ENCODE measurements around the gene SLC13A4. TPM values are rescaled to one million over a fixed set of nuclear protein-coding genes. Genes with fewer than 3 reads are reported as not detected.

Gene SLC13A4
- total and polyA plus RNA-seq, 2 of the 13 experiments (the other 11 are each of a cell fraction or from before 2014, with no cell fraction given): 0.04 TPM; not detected in 1

DNA sequence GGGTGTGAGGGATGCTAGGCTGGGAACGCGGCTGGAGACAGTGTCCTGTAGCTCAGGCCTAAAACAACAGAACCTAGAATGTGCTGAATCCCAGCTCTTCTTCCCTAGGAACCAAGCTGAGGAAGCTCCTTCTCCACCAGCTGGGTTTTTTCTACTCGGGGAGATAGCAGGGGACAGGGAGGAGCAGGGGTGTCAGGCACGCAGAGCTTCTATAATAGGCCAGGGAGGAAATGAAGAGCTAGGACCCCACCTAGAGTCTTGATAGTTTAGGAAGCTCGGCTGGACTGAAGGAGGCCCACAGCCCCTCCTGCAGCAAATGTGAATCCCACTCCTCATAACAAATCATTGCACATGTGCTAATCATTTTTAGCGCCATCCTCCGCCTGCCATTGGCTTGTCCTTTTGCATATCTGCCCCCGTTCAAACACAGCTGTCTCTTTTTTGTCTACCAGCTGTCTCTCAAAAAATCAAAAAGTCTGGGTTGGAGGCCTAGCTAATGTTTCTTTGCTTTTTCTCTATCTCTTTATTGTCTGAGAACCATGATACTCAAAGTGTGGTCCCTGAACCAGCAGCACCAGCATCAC, 44.7 kb upstream of the SLC13A4 start:
- no peak overlapping the region for H2AFZ ChIP-seq (ENCODE audit: low read length)
- no peak overlapping the region for H3K4me3 ChIP-seq (replicated peaks in 1 of 3; ENCODE audit: insufficient read depth in 1 of 3, low read depth in 2 of 3, low read length in 3 of 3)
- 0 out of 2 replicates have a peak, but pooled peaks cover 4% of the 10 kb centered on the region for H3K4me1 ChIP-seq (ENCODE audit: insufficient read depth, low read length)
- no peak overlapping the region for H3K9ac ChIP-seq (ENCODE audit: insufficient read depth, low read depth, low read length)
- TF ChIP-seq MAFG (CRISPR knock-in tag; IDR thresholded peaks at IDR 0.05): no peak
- TF ChIP-seq HNRNPH1 (optimal IDR thresholded peaks at IDR 0.05; ENCODE audit: low read depth, low read length): no peak
- TF ChIP-seq, protein P1, sequence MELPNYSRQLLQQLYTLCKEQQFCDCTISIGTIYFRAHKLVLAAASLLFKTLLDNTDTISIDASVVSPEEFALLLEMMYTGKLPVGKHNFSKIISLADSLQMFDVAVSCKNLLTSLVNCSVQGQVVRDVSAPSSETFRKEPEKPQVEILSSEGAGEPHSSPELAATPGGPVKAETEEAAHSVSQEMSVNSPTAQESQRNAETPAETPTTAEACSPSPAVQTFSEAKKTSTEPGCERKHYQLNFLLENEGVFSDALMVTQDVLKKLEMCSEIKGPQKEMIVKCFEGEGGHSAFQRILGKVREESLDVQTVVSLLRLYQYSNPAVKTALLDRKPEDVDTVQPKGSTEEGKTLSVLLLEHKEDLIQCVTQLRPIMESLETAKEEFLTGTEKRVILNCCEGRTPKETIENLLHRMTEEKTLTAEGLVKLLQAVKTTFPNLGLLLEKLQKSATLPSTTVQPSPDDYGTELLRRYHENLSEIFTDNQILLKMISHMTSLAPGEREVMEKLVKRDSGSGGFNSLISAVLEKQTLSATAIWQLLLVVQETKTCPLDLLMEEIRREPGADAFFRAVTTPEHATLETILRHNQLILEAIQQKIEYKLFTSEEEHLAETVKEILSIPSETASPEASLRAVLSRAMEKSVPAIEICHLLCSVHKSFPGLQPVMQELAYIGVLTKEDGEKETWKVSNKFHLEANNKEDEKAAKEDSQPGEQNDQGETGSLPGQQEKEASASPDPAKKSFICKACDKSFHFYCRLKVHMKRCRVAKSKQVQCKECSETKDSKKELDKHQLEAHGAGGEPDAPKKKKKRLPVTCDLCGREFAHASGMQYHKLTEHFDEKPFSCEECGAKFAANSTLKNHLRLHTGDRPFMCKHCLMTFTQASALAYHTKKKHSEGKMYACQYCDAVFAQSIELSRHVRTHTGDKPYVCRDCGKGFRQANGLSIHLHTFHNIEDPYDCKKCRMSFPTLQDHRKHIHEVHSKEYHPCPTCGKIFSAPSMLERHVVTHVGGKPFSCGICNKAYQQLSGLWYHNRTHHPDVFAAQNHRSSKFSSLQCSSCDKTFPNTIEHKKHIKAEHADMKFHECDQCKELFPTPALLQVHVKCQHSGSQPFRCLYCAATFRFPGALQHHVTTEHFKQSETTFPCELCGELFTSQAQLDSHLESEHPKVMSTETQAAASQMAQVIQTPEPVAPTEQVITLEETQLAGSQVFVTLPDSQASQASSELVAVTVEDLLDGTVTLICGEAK (IDR thresholded peaks at IDR 0.05): no peak
- TF ChIP-seq, protein P1 (CRISPR knock-in tag; IDR thresholded peaks at IDR 0.05): no peak
- TF ChIP-seq, protein P2, sequence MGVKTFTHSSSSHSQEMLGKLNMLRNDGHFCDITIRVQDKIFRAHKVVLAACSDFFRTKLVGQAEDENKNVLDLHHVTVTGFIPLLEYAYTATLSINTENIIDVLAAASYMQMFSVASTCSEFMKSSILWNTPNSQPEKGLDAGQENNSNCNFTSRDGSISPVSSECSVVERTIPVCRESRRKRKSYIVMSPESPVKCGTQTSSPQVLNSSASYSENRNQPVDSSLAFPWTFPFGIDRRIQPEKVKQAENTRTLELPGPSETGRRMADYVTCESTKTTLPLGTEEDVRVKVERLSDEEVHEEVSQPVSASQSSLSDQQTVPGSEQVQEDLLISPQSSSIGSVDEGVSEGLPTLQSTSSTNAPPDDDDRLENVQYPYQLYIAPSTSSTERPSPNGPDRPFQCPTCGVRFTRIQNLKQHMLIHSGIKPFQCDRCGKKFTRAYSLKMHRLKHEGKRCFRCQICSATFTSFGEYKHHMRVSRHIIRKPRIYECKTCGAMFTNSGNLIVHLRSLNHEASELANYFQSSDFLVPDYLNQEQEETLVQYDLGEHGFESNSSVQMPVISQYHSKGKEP (CRISPR knock-in tag; IDR thresholded peaks at IDR 0.05): no peak
- TF ChIP-seq, protein P3, sequence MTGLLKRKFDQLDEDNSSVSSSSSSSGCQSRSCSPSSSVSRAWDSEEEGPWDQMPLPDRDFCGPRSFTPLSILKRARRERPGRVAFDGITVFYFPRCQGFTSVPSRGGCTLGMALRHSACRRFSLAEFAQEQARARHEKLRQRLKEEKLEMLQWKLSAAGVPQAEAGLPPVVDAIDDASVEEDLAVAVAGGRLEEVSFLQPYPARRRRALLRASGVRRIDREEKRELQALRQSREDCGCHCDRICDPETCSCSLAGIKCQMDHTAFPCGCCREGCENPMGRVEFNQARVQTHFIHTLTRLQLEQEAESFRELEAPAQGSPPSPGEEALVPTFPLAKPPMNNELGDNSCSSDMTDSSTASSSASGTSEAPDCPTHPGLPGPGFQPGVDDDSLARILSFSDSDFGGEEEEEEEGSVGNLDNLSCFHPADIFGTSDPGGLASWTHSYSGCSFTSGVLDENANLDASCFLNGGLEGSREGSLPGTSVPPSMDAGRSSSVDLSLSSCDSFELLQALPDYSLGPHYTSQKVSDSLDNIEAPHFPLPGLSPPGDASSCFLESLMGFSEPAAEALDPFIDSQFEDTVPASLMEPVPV (CRISPR knock-in tag; IDR thresholded peaks at IDR 0.05): no peak
- TF ChIP-seq ZNF713 (CRISPR knock-in tag; IDR thresholded peaks at IDR 0.05): no peak
- TF ChIP-seq ZNF775 (CRISPR knock-in tag; IDR thresholded peaks at IDR 0.05; ENCODE audit: borderline replicate concordance): no peak
- no peak for TF ChIP-seq ZNF260 (CRISPR knock-in tag; IDR thresholded peaks at IDR 0.05; ENCODE audit: borderline replicate concordance, low read depth)
- no peak for TF ChIP-seq ZFP90 (CRISPR knock-in tag; IDR thresholded peaks at IDR 0.05; ENCODE audit: borderline replicate concordance)
- no peak for TF ChIP-seq HDAC2 (CRISPR knock-in tag; IDR thresholded peaks at IDR 0.05)
- TF ChIP-seq ZNF605 (CRISPR knock-in tag; IDR thresholded peaks at IDR 0.05): no peak
- FAIRE-seq: no peak
- no TSS peak for BruUV-seq (replicated peaks)
- ATAC-seq: no peak
- ChIA-PET CTCF (ENCODE audit: low intra/inter-chr PET ratio, low total read pairs) (no interaction called here), POLR2A (no interaction called here)
- intact Hi-C loops (cut with micrococcal nuclease; ENCODE audit: unreplicated experiment) (no loop called here), in situ Hi-C loops (cut with HindIII; ENCODE audit: extremely low pct_ligation_motif_present, low pct_unique_long_range_greater_than_20kb) (no loop called here)
- H4K20me1 ChIP-seq (ENCODE audit: insufficient read depth, low read length): no peaks in the 10 kb centered on the region
- no peak overlapping the region for H3K4me2 ChIP-seq (ENCODE audit: low read depth, low read length)
- WGBS (ENCODE audit: low lambda C conversion rate): 61% methylated on average over 5 of the region's 8 CpGs
- H3K36me3 ChIP-seq (replicated peaks in 1 of 2; ENCODE audit: control insufficient read depth in 1 of 2, insufficient read depth in 2 of 2, low read length in 2 of 2): no peaks in the 10 kb centered on the region
- no peaks in the 10 kb centered on the region for H3K79me2 ChIP-seq (ENCODE audit: insufficient read depth, low read length)
- peaks cover 1 to 19% of the 10 kb centered on the region in 2 experiments; a peak in 2 of 5 replicates for H3K27me3 ChIP-seq (ENCODE audit: control insufficient read depth in 1 of 2, insufficient read depth in 2 of 2, low read length in 2 of 2)
- DNase-seq (ENCODE audit: low spot score): no peak
- no peak overlapping the region for H3K27ac ChIP-seq (ENCODE audit: extremely low read length, insufficient read depth, low read length)
- H3K9me3 ChIP-seq (ENCODE audit: low read length): peaks cover 2% of the 10 kb centered on the region

Data from HepG2 (cell line).